HG03108 (cell line): Measurements from ENCODE around the gene TPP2.
A peak's percentile ranks its signal among the peaks of the same experiment; 100 is the strongest.

Experiments
- ATAC-seq: cut with Tn5 transposase; IDR thresholded peaks from one replicate; pipeline ENCODE4 v1.9.1; 2021; ENCODE audit warnings: moderate library complexity; ENCODE audit not compliant: unreplicated experiment

TPP2 gene

GRCh38 chr13:102596147-102597028, at the start of gene TPP2:
TSS of gene TPP2 (plus strand) at chr13:102596986. CDS start at chr13:102597039, 53 bp downstream.
- ATAC-seq: peak; percentile 74

- ATAC-seq: no peak
Observed at GRCh38 chr13:102548811-102549210, 48.0 kb upstream of the TPP2 start.

- ATAC-seq: no peak
Observed at GRCh38 chr13:102550507-102550906, 46.3 kb upstream of the TPP2 start.

GRCh38 chr13:102555914-102556553, 40.8 kb upstream of the TPP2 start:
- no peak for ATAC-seq

- no peak for ATAC-seq
Observed at GRCh38 chr13:102556806-102557205, 40.0 kb upstream of the TPP2 start.

- ATAC-seq: no peak
Observed at GRCh38 chr13:102558029-102558428, 38.8 kb upstream of the TPP2 start.

GRCh38 chr13:102561933-102562332, 34.9 kb upstream of the TPP2 start:
- ATAC-seq: no peak

- no peak for ATAC-seq
Observed at GRCh38 chr13:102563267-102563666, 33.5 kb upstream of the TPP2 start.

GRCh38 chr13:102564564-102564963, 32.2 kb upstream of the TPP2 start:
- ATAC-seq: no peak

GRCh38 chr13:102566513-102566912, 30.3 kb upstream of the TPP2 start:
- ATAC-seq: no peak

- ATAC-seq: no peak
Observed at GRCh38 chr13:102567857-102568256, 28.9 kb upstream of the TPP2 start.

- no peak for ATAC-seq
Observed at GRCh38 chr13:102569488-102569887, 27.3 kb upstream of the TPP2 start.

- no peak for ATAC-seq
Observed at GRCh38 chr13:102571075-102571474, 25.7 kb upstream of the TPP2 start.

GRCh38 chr13:102572323-102572722, 24.5 kb upstream of the TPP2 start:
- no peak for ATAC-seq

- ATAC-seq: peak; percentile 59
Observed at GRCh38 chr13:102580552-102581169, 16.1 kb upstream of the TPP2 start.

- ATAC-seq: no peak
Observed at GRCh38 chr13:102582256-102582655, 14.5 kb upstream of the TPP2 start.

GRCh38 chr13:102584434-102584833, 12.4 kb upstream of the TPP2 start:
- peak; percentile 58 for ATAC-seq

GRCh38 chr13:102586615-102587014, 10.2 kb upstream of the TPP2 start:
- ATAC-seq: no peak

GRCh38 chr13:102587916-102588315, 8.9 kb upstream of the TPP2 start:
- no peak for ATAC-seq

GRCh38 chr13:102589301-102589822, 7.4 kb upstream of the TPP2 start:
- no peak for ATAC-seq

GRCh38 chr13:102591988-102592781, 4.6 kb upstream of the TPP2 start:
- peak; percentile 34 for ATAC-seq
